Neuronal stem cell (in vitro differentiated cells): ENCODE measurements around the gene MVD. TPM values are rescaled to one million over a fixed set of nuclear protein-coding genes. Genes with fewer than 3 reads are reported as not detected.
A peak's percentile ranks its signal among the peaks of the same experiment; 100 is the strongest.

ENCODE experiments used
- DNase-seq: peaks from one replicate; pipeline ENCODE4 v3.0.0-alpha.2; 2013; ENCODE audit warnings: low spot score
- H2AFZ ChIP-seq: one replicate; pipeline ENCODE4 v1.6.1; 2013; ENCODE audit warnings: mild to moderate bottlenecking, low read length, inconsistent platforms
- H2AK5ac ChIP-seq: 2 replicates; pipeline ENCODE4 v1.6.1; 2013; ENCODE audit warnings: low read depth, mild to moderate bottlenecking, inconsistent platforms, low read length, moderate library complexity, mixed read lengths
- H2BK120ac ChIP-seq: 2 replicates; pipeline ENCODE4 v1.6.1; 2013; ENCODE audit warnings: low read depth, mild to moderate bottlenecking, inconsistent platforms, low read length, moderate library complexity, mixed read lengths
- H2BK12ac ChIP-seq: one replicate; pipeline ENCODE4 v1.6.1; 2013; ENCODE audit warnings: low read length, inconsistent platforms
- H2BK15ac ChIP-seq: 2 replicates; pipeline ENCODE4 v1.6.1; 2013; ENCODE audit warnings: mild to moderate bottlenecking, low read length, inconsistent platforms, mixed read lengths
- H2BK5ac ChIP-seq: one replicate; pipeline ENCODE4 v1.6.1; 2013; ENCODE audit warnings: inconsistent platforms, mild to moderate bottlenecking, low read length, moderate library complexity
- H3K14ac ChIP-seq: one replicate; pipeline ENCODE4 v1.6.1; 2013; ENCODE audit warnings: low read length, inconsistent platforms
- H3K18ac ChIP-seq: 2 replicates; pipeline ENCODE4 v1.6.1; 2013; ENCODE audit warnings: low read length, inconsistent platforms
- H3K23ac ChIP-seq: 2 replicates; pipeline ENCODE4 v1.6.1; 2013; ENCODE audit warnings: low read depth, mild to moderate bottlenecking, mixed read lengths, low read length, inconsistent platforms; ENCODE audit not compliant: poor library complexity
- H3K27ac ChIP-seq: replicated peaks from 3 replicates; pipeline ENCODE4 v1.5.1; 2013; ENCODE audit warnings: low read length, inconsistent platforms
- H3K27me3 ChIP-seq, 3 experiments: 2 replicates each; pipeline ENCODE4 v1.6.1; 2013; ENCODE audit warnings: low read length in 3 of 3, mild to moderate bottlenecking in 2 of 3, inconsistent platforms in 1 of 3, low read depth in 1 of 3, mixed read lengths in 1 of 3, moderate library complexity in 1 of 3; ENCODE audit not compliant: control insufficient read depth in 3 of 3, insufficient read depth in 3 of 3
- H3K36me3 ChIP-seq, 2 donors: replicated peaks in 1 of 2; 2 replicates each; pipeline ENCODE4 v1.6.1; 2013; ENCODE audit warnings: low read length in 2 of 2; ENCODE audit not compliant: control insufficient read depth in 2 of 2, insufficient read depth in 2 of 2
- H3K4ac ChIP-seq: 2 replicates; pipeline ENCODE4 v1.6.1; 2013; ENCODE audit warnings: inconsistent platforms, mild to moderate bottlenecking, low read length, moderate library complexity
- H3K4me1 ChIP-seq, 2 donors: 1 replicate in 1 of 2; 2 replicates in 1 of 2; pipeline ENCODE4 v1.6.1; 2013; ENCODE audit warnings: low read length in 2 of 2, low read depth in 1 of 2; ENCODE audit not compliant: control insufficient read depth in 2 of 2, insufficient read depth in 1 of 2
- H3K4me2 ChIP-seq: one replicate; pipeline ENCODE4 v1.6.1; 2013; ENCODE audit warnings: mild to moderate bottlenecking, low read length, inconsistent platforms; ENCODE audit not compliant: insufficient read depth, poor library complexity, severe bottlenecking
- H3K4me3 ChIP-seq, 2 donors: 2 replicates each; pipeline ENCODE4 v1.5.1; 2013; ENCODE audit warnings: low read length in 2 of 2, mild to moderate bottlenecking in 2 of 2, inconsistent platforms in 1 of 2, moderate library complexity in 1 of 2
- H3K79me1 ChIP-seq: one replicate; pipeline ENCODE4 v1.6.1; 2013; ENCODE audit warnings: low read depth, mild to moderate bottlenecking, inconsistent platforms, low read length, moderate library complexity
- H3K9ac ChIP-seq: one replicate; pipeline ENCODE4 v1.6.1; 2013; ENCODE audit warnings: mild to moderate bottlenecking, low read depth, low read length, inconsistent platforms; ENCODE audit not compliant: poor library complexity
- H3K9me3 ChIP-seq, 2 donors: replicated peaks in 1 of 2; 2 replicates each; pipeline versions ENCODE3 to v1.6.1; 2013; ENCODE audit warnings: low read length in 2 of 2, mild to moderate bottlenecking in 2 of 2, inconsistent platforms in 1 of 2, low read depth in 1 of 2, mixed read lengths in 1 of 2, moderate library complexity in 1 of 2; ENCODE audit not compliant: control insufficient read depth in 2 of 2, insufficient read depth in 1 of 2
- H4K8ac ChIP-seq: one replicate; pipeline ENCODE4 v1.6.1; 2013; ENCODE audit warnings: low read depth, mild to moderate bottlenecking, inconsistent platforms, low read length, moderate library complexity
- H4K91ac ChIP-seq: one replicate; pipeline ENCODE4 v1.6.1; 2013; ENCODE audit warnings: low read length, low read depth, mild to moderate bottlenecking, inconsistent platforms; ENCODE audit not compliant: poor library complexity
- WGBS, 2 donors: extraction: QIAGEN DNeasy Blood & Tissue Kit; methylation state at CpG; one replicate each; pipeline ENCODE4 v1.1.7; 2013; ENCODE audit warnings: missing lambda C conversion rate in 2 of 2, mixed read lengths in 1 of 2; ENCODE audit not compliant: insufficient read length in 2 of 2, insufficient replicate concordance in 1 of 2; ENCODE audit errors: extremely low coverage in 2 of 2; 5-methylcytosine and 5-hydroxymethylcytosine counted together
- polyA plus RNA-seq, 2 experiments: library from polyadenylated mRNA; stranded (reverse); fragments of 200-250 nt; gene quantifications; one replicate each; pipeline ENCODE4 v1.2.3, GENCODE V29; 2013

MVD gene
- polyA plus RNA-seq (2013, experiment 1 of 2) = 50.0 TPM
- 51.3 TPM for polyA plus RNA-seq (2013, experiment 2 of 2)

GRCh38 chr16:88662843-88663606 lies at the start of gene MVD:
Gene MVD (minus strand): TSS chr16:88663091. CDS start chr16:88663080, 11 bp downstream.
- H3K4me1 ChIP-seq = peaks cover 6 to 8% of the 10 kb centered on the region in 2 donors
- H3K14ac ChIP-seq = peak within 1 kb of the TSS; percentile 99
- H3K4me3 ChIP-seq = peak within 1 kb of the TSS; percentile 75 to 95
- H2BK120ac ChIP-seq = no peak within 1 kb of the TSS
- H2BK12ac ChIP-seq = peak within 1 kb of the TSS; percentile 1
- peaks cover 23% of the 10 kb centered on the region for H3K79me1 ChIP-seq
- peak; percentile 98 for DNase-seq
- peak within 1 kb of the TSS; percentile 92 for H2BK15ac ChIP-seq
- H3K18ac ChIP-seq = peak within 1 kb of the TSS; percentile 93
- peak within 1 kb of the TSS; percentile 90 for H2AK5ac ChIP-seq
- peak within 1 kb of the TSS; percentile 87 for H2BK5ac ChIP-seq
- peak within 1 kb of the TSS; percentile 95 for H3K9ac ChIP-seq
- no CpG with 5 or more reads among the region's 88 CpGs for WGBS, 2 donors
- H3K23ac ChIP-seq = peak within 1 kb of the TSS; percentile 99
- H3K27me3 ChIP-seq = no peaks in the 10 kb centered on the region
- H3K4me2 ChIP-seq = peak within 1 kb of the TSS; percentile 89
- H3K36me3 ChIP-seq = peaks cover 11 to 48% of the 10 kb centered on the region in 2 donors
- no peak within 1 kb of the TSS for H3K4ac ChIP-seq
- H3K9me3 ChIP-seq = no peaks in the 10 kb centered on the region
- H4K8ac ChIP-seq = no peak within 1 kb of the TSS
- H2AFZ ChIP-seq = peak within 1 kb of the TSS; percentile 89
- H3K27ac ChIP-seq = peak within 1 kb of the TSS; percentile 64
- no peak within 1 kb of the TSS for H4K91ac ChIP-seq

- peaks cover 14 to 36% of the 10 kb centered on the region in 2 donors for H3K36me3 ChIP-seq
- WGBS, 2 donors = no CpG with 5 or more reads among the region's 25 CpGs
These were observed 49.6 kb upstream of the MVD start for GRCh38 chr16:88712362-88712979.

DNA sequence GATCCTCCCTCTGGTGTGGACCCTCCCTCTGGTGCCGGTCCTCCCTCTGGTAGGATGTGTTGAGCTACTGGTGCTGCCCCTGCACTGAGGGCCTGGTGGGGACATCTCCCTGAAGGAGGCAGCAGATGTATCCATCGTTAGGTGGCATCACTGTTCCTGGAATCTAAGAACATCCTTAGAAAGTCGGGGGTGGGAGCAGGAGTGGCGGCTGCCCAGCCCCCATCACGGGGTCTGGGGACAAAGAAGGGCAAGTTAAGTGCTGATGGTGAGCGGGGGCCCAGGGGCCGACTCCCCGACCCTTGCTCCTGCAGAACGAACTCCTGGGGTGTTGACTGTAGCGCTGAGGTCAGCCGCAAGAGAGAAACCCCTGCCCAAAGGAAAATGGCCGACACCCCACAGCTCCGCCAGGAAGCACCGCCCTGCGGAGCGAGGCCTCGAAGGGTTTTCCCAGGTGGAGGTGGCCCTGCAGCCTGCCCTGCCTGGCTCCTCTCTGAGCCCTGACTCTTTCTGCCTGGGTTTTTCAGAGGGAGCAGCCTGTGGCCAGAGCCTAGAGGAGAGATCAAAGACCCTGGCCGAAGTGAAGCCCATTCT lies 49.0 kb upstream of the MVD start:
- no peak overlapping the region for H3K4ac ChIP-seq
- no peaks in the 10 kb centered on the region for H3K27me3 ChIP-seq
- no peak overlapping the region for H3K4me3 ChIP-seq
- H2AFZ ChIP-seq = no peak overlapping the region
- no peak overlapping the region for H2BK120ac ChIP-seq
- no peak overlapping the region for H2AK5ac ChIP-seq
- no peak overlapping the region for H3K27ac ChIP-seq
- H3K23ac ChIP-seq = no peak overlapping the region
- peaks cover 5 to 7% of the 10 kb centered on the region in 2 donors for H3K4me1 ChIP-seq
- H4K8ac ChIP-seq = no peak overlapping the region
- no CpG with 5 or more reads among the region's 18 CpGs for WGBS, 2 donors
- H3K18ac ChIP-seq = no peak overlapping the region
- peaks cover 12 to 29% of the 10 kb centered on the region in 2 donors for H3K36me3 ChIP-seq
- H3K9ac ChIP-seq = no peak overlapping the region
- no peak overlapping the region for H2BK5ac ChIP-seq
- no peak for DNase-seq
- H2BK15ac ChIP-seq = no peak overlapping the region
- peaks cover 5% of the 10 kb centered on the region for H3K79me1 ChIP-seq
- H3K9me3 ChIP-seq = no peaks in the 10 kb centered on the region
- H2BK12ac ChIP-seq = no peak overlapping the region
- H3K4me2 ChIP-seq = no peak overlapping the region
- H3K14ac ChIP-seq = no peak overlapping the region
- H4K91ac ChIP-seq = no peak overlapping the region

More at GRCh38 chr16:88712362-88712979, 49.6 kb upstream of the MVD start:
- Histone ChIP-seq H3K14ac (peak overlapping the region; percentile 21), H3K23ac (no peak overlapping the region), H2AFZ (no peak overlapping the region), H3K9me3 (no peaks in the 10 kb centered on the region), H3K79me1 (peaks cover 5% of the 10 kb centered on the region), H3K4ac (no peak overlapping the region), H4K8ac (no peak overlapping the region), H2BK120ac (no peak overlapping the region), H3K4me1 (peaks cover 0 to 1% of the 10 kb centered on the region in 2 donors), H2AK5ac (peak overlapping the region; percentile 75), H3K27me3 (no peaks in the 10 kb centered on the region), H3K9ac (no peak overlapping the region), H2BK12ac (peak overlapping the region; percentile 10), H3K27ac (no peak overlapping the region), H3K18ac (no peak overlapping the region), H3K4me3 (no peak overlapping the region), H4K91ac (no peak overlapping the region), H3K4me2 (no peak overlapping the region), H2BK5ac (no peak overlapping the region), H2BK15ac (no peak overlapping the region)
- DNase-seq = no peak

- WGBS, 2 donors = no CpG with 5 or more reads among the region's 16 CpGs
- peaks cover 5 to 8% of the 10 kb centered on the region in 2 donors for H3K4me1 ChIP-seq
- H2AFZ ChIP-seq = no peak overlapping the region
- H3K23ac ChIP-seq = peak overlapping the region; percentile 43
- H3K4me2 ChIP-seq = no peak overlapping the region
- no peak overlapping the region for H3K4me3 ChIP-seq
- H2BK12ac ChIP-seq = peak overlapping the region; percentile 10
- no peak overlapping the region for H3K4ac ChIP-seq
- peaks cover 10% of the 10 kb centered on the region for H3K79me1 ChIP-seq
- H3K27ac ChIP-seq = no peak overlapping the region
- no peak overlapping the region for H2BK15ac ChIP-seq
- peaks cover 4 to 17% of the 10 kb centered on the region in 2 donors for H3K36me3 ChIP-seq
- H2BK5ac ChIP-seq = no peak overlapping the region
- DNase-seq = no peak
- H4K8ac ChIP-seq = no peak overlapping the region
- H2BK120ac ChIP-seq = no peak overlapping the region
- H4K91ac ChIP-seq = no peak overlapping the region
- H3K9ac ChIP-seq = peak overlapping the region; percentile 21
- no peaks in the 10 kb centered on the region for H3K27me3 ChIP-seq
- H3K18ac ChIP-seq = no peak overlapping the region
- H3K14ac ChIP-seq = no peak overlapping the region
- H3K9me3 ChIP-seq = no peaks in the 10 kb centered on the region
- H2AK5ac ChIP-seq = peak overlapping the region; percentile 61
These were observed 47.7 kb upstream of the MVD start for GRCh38 chr16:88710556-88710955.
